Upper lobe of left lung (tissue), 6 donors: ENCODE measurements around the gene QSOX1. TPM values are rescaled to one million over a fixed set of nuclear protein-coding genes. Genes with fewer than 3 reads are reported as not detected.

Experiments
- ATAC-seq, 2 donors: fragments of 200-7000 bp; cut with Tn5 transposase; one replicate each; pipeline ENCODE4 v1.9.1; 2022; ENCODE audit warnings: mild to moderate bottlenecking in 2 of 2, moderate library complexity in 2 of 2; ENCODE audit not compliant: low FRiP score in 2 of 2
- DNase-seq, 2 donors: peaks; one replicate each; pipeline ENCODE4 v3.0.0-alpha.2; 2019 to 2020
- H3K27ac ChIP-seq, 4 donors: fragments of 200-600 bp; sonication (generic); one replicate each; pipeline ENCODE4 v1.5.1; 2016 to 2019
- H3K27me3 ChIP-seq, 4 donors: fragments of 200-600 bp; sonication (generic); one replicate each; pipeline ENCODE4 v1.5.1; 2017 to 2019
- H3K36me3 ChIP-seq, 4 donors: fragments of 200-600 bp; sonication (generic); one replicate each; pipeline ENCODE4 v1.5.1; 2016 to 2019
- H3K4me1 ChIP-seq, 4 donors: fragments of 200-600 bp; sonication (generic); one replicate each; pipeline ENCODE4 v1.5.1; 2018 to 2019
- H3K4me3 ChIP-seq, 4 donors: fragments of 200-600 bp; sonication (generic); one replicate each; pipeline ENCODE4 v1.5.1; 2017 to 2019; ENCODE audit warnings: mild to moderate bottlenecking in 2 of 4, moderate library complexity in 1 of 4
- H3K9me3 ChIP-seq, 4 donors: fragments of 200-600 bp; sonication (generic); one replicate each; pipeline ENCODE4 v1.5.1; 2018 to 2019
- CTCF ChIP-seq, 6 experiments: fragments of 450-650 bp in 4 of 6; fragments of 200-600 bp in 2 of 6; sonication (generic) in 2 of 6; IDR thresholded peaks; one replicate each; pipeline ENCODE4 v1.5.1; 2016 to 2019; ENCODE audit warnings: antibody characterized with exemption in 6 of 6
- EP300 ChIP-seq, 4 donors: sonication (generic); formaldehyde crosslinking; IDR thresholded peaks; one replicate each; pipeline ENCODE4 v1.5.1; 2017; ENCODE audit warnings: antibody characterized with exemption in 4 of 4, control low read depth in 2 of 4
- POLR2A ChIP-seq, 4 donors: fragments of 450-650 bp; IDR thresholded peaks; one replicate each; pipeline ENCODE4 v1.5.1; 2016 to 2017; ENCODE audit warnings: antibody characterized with exemption in 4 of 4, mild to moderate bottlenecking in 2 of 4
- POLR2AphosphoS5 ChIP-seq, 2 donors: sonication (generic); formaldehyde crosslinking; IDR thresholded peaks; one replicate each; pipeline ENCODE4 v1.5.1; 2017; ENCODE audit warnings: antibody characterized with exemption in 2 of 2
- WGBS, 2 donors: methylation state at CpG; one replicate each; pipeline ENCODE4 v1.1.5; 2017 to 2018; 5-methylcytosine and 5-hydroxymethylcytosine counted together
- total RNA-seq, 6 donors: library from RNA; depleted of rRNA in 4 of 6; stranded (reverse); fragments of >200 nt in 4 of 6; gene quantifications; one replicate each; pipeline versions ENCODE4 v1.1.0 to v1.2.1, GENCODE V29; 2016 to 2021
- donor health status: DM: no; HTN: no; CAD: no; lungs with moderate emphysema.
- donor health status: DM: no; HTN: yes; CAD: no; lungs with severe emphysema.

QSOX1 gene
- total RNA-seq, 6 donors from 2014 or later: 61.8 to 380 (median 201) TPM

GRCh38 chr1:180252638-180253536, 98.2 kb downstream of the QSOX1 start:
- DNase-seq: peak in 1 of 2 donors; percentile 80
- peak; percentile 71 to 85 (median 78) for TF ChIP-seq CTCF (IDR thresholded peaks at IDR 0.05)
- TF ChIP-seq POLR2AphosphoS5 (IDR thresholded peaks at IDR 0.05): no peak
- TF ChIP-seq EP300 (IDR thresholded peaks at IDR 0.05): no peak
- no peak for TF ChIP-seq POLR2A (IDR thresholded peaks at IDR 0.05)
- ATAC-seq: peak in 1 of 2 donors; percentile 81

More at GRCh38 chr1:180252638-180253536, 98.2 kb downstream of the QSOX1 start:
- WGBS, 2 donors: 70% methylated on average over 12 of the region's 12 CpGs
- H3K4me3 ChIP-seq: no peak overlapping the region
- H3K27me3 ChIP-seq: peaks cover 0 to 8% (median 4%) of the 10 kb centered on the region in 4 donors
- no peaks in the 10 kb centered on the region for H3K4me1 ChIP-seq
- no peaks in the 10 kb centered on the region for H3K9me3 ChIP-seq
- H3K27ac ChIP-seq: no peak overlapping the region
- H3K36me3 ChIP-seq: no peaks in the 10 kb centered on the region

Other genes with a start within 250 kb of the QSOX1 start
- gene CEP350, start 200.1 kb upstream of the QSOX1 start, total RNA-seq: 10 to 100 TPM; 42.8 to 66.5 (median 52.2) TPM
- gene LHX4, start 75.4 kb downstream of the QSOX1 start, total RNA-seq: 1 to 10 TPM in 1 of 6 donors, under 1 TPM in 2, not detected in 3; 0.17 to 1.0 (median 0.30) TPM